GM18867 (cell line): ENCODE data around the gene APOB.
A peak's percentile ranks its signal among the peaks of the same experiment; 100 is the strongest.

Experiments
- ATAC-seq: cut with Tn5 transposase; IDR thresholded peaks from one replicate; pipeline ENCODE4 v1.9.1; 2021; ENCODE audit warnings: mild to moderate bottlenecking, moderate library complexity; ENCODE audit not compliant: unreplicated experiment

Gene APOB

GRCh38 chr2:21006423-21007128 is 37.3 kb downstream of the APOB start:
- ATAC-seq = no peak

DNA sequence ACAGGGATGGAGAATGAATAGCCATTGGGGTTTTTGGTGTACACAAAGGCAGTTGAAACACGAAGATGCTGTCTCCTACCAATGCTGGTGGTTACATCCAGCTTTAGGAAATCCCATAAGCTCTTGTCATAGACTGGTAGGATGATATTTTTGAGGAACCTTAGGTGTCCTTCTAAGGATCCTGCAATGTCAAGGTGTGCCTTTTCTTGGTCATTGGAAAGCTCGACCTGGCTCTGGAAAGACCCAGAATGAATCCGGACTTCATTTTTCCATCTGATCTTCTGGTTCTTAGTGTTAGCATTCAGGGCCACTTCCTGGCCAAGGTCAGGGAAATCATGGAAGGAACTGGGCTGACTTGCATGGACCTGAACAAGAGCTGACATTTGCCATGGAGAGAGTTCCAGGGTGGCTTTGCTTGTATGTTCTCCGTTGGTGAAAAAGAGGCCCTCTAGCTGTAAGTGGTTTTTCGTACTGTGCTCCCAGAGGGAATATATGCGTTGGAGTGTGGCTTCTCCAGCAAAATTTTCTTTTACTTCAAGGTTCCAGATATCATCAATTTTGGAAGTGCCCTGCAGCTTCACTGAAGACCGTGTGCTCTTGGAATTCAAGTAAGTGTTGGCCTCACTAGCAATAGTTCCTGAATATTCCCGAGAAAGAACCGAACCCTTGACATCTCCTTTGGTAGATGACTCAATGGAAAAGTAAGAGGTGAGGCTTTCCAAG is 38.0 kb downstream of the APOB start:
- ATAC-seq = no peak

DNA sequence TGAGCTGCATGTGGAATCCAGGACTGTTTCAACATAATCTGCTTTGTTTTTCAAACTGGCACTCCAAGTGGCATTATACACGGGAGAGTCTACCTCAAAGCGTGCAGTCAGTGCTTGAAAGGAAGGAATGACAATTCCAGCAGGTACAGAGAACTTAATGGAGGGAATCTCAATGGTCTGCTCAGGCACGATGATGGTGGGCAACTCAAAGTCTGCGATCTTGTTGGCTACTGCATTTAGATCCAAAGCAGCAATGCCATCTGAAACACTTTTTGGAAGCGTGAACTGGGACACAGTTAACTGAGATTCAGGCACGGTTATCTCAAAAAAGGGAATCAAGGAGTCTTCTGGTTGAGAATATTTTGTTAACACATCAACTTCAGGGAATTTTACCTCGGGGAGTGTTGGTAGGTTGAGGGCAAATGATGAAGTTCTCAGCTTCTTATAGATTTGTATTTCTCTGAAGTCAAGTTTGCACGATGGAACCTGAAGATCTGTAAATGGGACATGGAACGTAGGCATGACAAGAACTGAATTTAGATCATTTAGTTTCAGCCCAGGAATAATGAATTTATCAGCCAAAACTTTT is 38.7 kb downstream of the APOB start:
- no peak for ATAC-seq

GRCh38 chr2:21004181-21004572 is 39.7 kb downstream of the APOB start:
- no peak for ATAC-seq

- no peak for ATAC-seq
These were observed 40.2 kb downstream of the APOB start for GRCh38 chr2:21003572-21004180.

DNA sequence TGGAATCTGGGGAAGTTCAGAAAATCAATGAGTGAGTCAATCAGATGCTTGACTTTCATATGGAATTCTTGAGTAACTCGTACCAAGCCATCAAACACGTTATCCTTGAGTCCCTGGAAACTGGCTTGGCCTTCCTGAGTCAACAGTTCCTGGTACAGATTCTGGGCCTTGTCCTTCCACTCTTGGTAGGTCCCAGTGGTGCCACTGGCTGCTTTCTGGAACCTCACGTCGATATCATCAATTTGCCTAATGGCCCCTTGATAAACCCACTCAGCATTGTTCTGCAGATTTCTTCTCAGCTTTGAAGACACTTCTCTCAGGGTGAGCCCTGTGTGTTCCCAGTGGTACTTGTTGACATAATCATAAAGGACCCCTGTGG is 41.1 kb downstream of the APOB start:
- no peak for ATAC-seq

GRCh38 chr2:21001988-21002813 is 41.7 kb downstream of the APOB start:
- no peak for ATAC-seq

GRCh38 chr2:21001225-21001946 is 42.5 kb downstream of the APOB start:
- no peak for ATAC-seq

- ATAC-seq = no peak
These were observed 43.8 kb downstream of the APOB start for GRCh38 chr2:20999906-21000645.

GRCh38 chr2:20998972-20999905 is 44.6 kb downstream of the APOB start:
- no peak for ATAC-seq

DNA sequence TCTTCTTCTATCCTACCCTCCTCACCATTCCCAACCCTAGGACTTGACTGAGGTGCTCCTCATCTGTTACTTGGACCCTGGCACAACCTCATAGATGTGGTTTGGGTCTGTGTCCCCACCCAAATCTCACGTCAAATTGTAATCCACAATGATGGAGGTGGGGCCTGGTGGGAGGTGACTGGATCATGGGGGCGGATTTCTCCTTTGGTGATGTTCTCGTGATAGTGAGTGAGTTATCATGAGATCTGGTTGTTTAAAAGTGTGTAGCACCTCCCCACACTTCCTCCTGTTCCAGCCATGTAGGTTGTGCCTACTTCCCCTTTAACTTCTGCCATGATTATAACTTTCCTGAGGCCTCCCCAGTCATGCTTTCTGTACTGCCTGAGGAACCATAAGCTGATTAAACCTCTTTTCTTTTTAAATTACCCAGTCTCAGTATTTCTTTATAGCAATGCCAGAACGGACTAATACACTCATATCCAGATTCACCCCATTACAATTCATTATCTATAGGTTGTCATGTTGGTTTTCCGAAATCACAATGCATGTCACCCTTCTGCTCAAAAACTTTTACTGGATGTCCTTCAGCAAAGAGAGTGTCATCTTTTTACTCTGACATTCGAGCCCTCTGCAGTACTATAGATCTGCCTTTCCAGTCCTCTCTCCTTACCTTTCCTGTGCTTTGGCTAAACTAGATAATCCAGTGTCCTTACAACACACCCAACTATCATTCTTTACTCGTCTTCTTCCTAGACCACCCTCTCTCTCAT is 45.7 kb downstream of the APOB start:
- ATAC-seq = no peak

GRCh38 chr2:20994130-20994529 is 49.7 kb downstream of the APOB start:
- peak; percentile 42 for ATAC-seq

DNA sequence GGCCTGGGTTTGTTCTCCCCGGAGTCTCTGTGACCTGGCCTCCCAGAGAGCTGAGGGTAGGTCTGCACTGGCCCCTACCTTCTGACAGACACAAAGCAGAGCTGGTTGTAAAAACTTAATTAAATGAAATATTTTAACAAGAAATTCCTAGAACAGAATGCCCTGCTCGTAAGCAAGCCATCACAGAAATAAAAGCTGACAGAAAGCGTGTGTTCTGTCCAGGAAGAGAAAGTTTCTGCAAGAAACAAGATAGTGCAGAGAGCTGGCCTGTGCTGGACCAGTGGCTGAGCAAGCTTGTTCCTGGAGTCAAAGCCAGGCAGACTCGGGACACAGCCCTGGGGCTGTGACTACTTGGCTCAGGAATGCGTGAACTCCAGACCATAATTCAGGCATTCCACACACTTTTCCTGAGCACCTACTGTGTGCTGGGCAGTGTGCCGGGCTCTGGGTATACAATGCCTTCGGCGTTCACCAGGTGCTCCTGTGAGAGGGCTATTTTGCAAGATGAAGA is 51.6 kb downstream of the APOB start:
- no peak for ATAC-seq

GRCh38 chr2:20990442-20991430 is 53.1 kb downstream of the APOB start:
- ATAC-seq = no peak

DNA sequence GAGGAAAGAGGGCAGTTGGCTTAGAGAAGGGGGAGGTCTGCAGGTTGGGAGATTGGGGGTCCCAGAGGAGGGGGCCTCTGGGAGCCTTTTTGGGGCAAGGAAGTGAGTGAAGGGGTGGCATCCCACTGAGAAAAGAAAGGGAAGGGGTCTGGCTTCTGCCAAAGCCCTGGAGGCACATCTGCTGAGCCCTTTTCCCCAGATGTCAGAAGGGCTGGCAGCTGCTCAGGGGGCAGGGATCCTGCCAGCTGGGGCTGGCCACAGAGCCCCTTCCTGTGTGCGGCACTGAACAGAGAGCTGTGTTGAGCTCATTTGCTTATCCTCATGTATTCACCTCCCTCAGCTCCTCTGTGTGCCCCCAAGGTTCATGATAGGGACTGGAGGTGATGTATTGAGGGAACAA is 54.5 kb downstream of the APOB start:
- no peak for ATAC-seq

DNA sequence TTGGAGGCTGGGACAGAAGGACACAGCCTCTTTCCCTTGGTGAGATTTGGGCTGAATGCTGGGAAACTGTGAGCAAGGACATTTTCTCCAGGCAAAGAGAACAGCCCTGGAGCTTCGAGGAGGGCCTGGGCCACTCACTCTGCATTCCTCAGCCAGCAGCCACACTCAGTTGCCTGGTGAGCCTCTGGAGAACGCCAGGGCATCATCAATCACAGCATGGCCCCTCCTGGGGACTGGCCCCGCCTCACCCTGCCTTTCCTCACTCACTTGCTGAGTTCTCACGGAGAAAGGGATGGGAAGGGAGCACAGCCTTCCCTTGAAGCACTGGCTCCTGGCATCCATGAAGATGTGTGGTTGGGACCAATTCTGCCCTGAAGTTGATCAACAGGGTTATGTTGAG is 55.0 kb downstream of the APOB start:
- no peak for ATAC-seq
